Measurements from ENCODE around the gene SGK2.

SGK2 gene

GRCh38 chr20:43548273-43548880, 10.4 kb upstream of the SGK2 start:
- DNase-seq (ENCODE audit: low read depth, low spot score): no peak
- Histone ChIP-seq H3K9me3 (ENCODE audit: low read depth, low read length) (no peaks in the 10 kb centered on the region), H3K27ac (no peak overlapping the region), H3K9ac (ENCODE audit: insufficient read length) (no peak overlapping the region), H3K36me3 (ENCODE audit: insufficient read depth, low read length) (no peaks in the 10 kb centered on the region), H3K4me3 (no peak overlapping the region)
- TF ChIP-seq EZH2 (IDR thresholded peaks at IDR 0.05): no peak

GRCh38 chr20:43549416-43550065, 9.3 kb upstream of the SGK2 start:
- no peak for DNase-seq (ENCODE audit: low read depth, low spot score)
- Histone ChIP-seq H3K9me3 (ENCODE audit: low read depth, low read length) (no peaks in the 10 kb centered on the region), H3K9ac (ENCODE audit: insufficient read length) (no peak overlapping the region), H3K4me3 (no peak overlapping the region), H3K27ac (no peak overlapping the region), H3K36me3 (ENCODE audit: insufficient read depth, low read length) (no peaks in the 10 kb centered on the region)
- TF ChIP-seq FOXP2 (optimal IDR thresholded peaks at IDR 0.05; ENCODE audit: control extremely low read depth, extremely low read length, insufficient read depth): no peak
- no peak for TF ChIP-seq POLR2AphosphoS5 (IDR thresholded peaks at IDR 0.05; ENCODE audit: borderline replicate concordance, low read depth, low read length)
- no peak for TF ChIP-seq EZH2 (IDR thresholded peaks at IDR 0.05)

- Histone ChIP-seq H3K36me3 (ENCODE audit: insufficient read depth, low read length) (no peaks in the 10 kb centered on the region), H3K27ac (no peak overlapping the region), H3K4me3 (no peak overlapping the region), H3K9ac (ENCODE audit: insufficient read length) (no peak overlapping the region), H3K9me3 (ENCODE audit: low read depth, low read length) (no peaks in the 10 kb centered on the region)
- TF ChIP-seq EZH2 (IDR thresholded peaks at IDR 0.05): no peak
- no peak for TF ChIP-seq POLR2AphosphoS5 (IDR thresholded peaks at IDR 0.05; ENCODE audit: borderline replicate concordance, low read depth, low read length)
- no peak for TF ChIP-seq FOXP2 (optimal IDR thresholded peaks at IDR 0.05; ENCODE audit: control extremely low read depth, extremely low read length, insufficient read depth)
- DNase-seq (ENCODE audit: low read depth, low spot score): no peak
Observed at GRCh38 chr20:43550456-43550855, 8.4 kb upstream of the SGK2 start.

GRCh38 chr20:43554369-43554768, 4.5 kb upstream of the SGK2 start:
- DNase-seq (ENCODE audit: low read depth, low spot score): no peak
- Histone ChIP-seq H3K9ac (ENCODE audit: insufficient read length) (no peak overlapping the region), H3K36me3 (ENCODE audit: insufficient read depth, low read length) (no peaks in the 10 kb centered on the region), H3K9me3 (ENCODE audit: low read depth, low read length) (no peaks in the 10 kb centered on the region), H3K27ac (no peak overlapping the region), H3K4me3 (no peak overlapping the region)
- TF ChIP-seq FOXP2 (optimal IDR thresholded peaks at IDR 0.05; ENCODE audit: control extremely low read depth, extremely low read length, insufficient read depth) (no peak), EZH2 (IDR thresholded peaks at IDR 0.05) (no peak), POLR2AphosphoS5 (IDR thresholded peaks at IDR 0.05; ENCODE audit: borderline replicate concordance, low read depth, low read length) (no peak)

GRCh38 chr20:43559147-43559987, 540 bp downstream of the SGK2 start:
- Histone ChIP-seq H3K9ac (ENCODE audit: insufficient read length) (no peak overlapping the region), H3K9me3 (ENCODE audit: low read depth, low read length) (no peaks in the 10 kb centered on the region), H3K27ac (no peak overlapping the region), H3K4me3 (no peak overlapping the region), H3K36me3 (ENCODE audit: insufficient read depth, low read length) (no peaks in the 10 kb centered on the region)
- DNase-seq (ENCODE audit: low read depth, low spot score): no peak
- TF ChIP-seq POLR2AphosphoS5 (IDR thresholded peaks at IDR 0.05; ENCODE audit: borderline replicate concordance, low read depth, low read length) (no peak), FOXP2 (optimal IDR thresholded peaks at IDR 0.05; ENCODE audit: control extremely low read depth, extremely low read length, insufficient read depth) (no peak), EZH2 (IDR thresholded peaks at IDR 0.05) (no peak)

- H3K36me3 ChIP-seq (ENCODE audit: insufficient read depth, low read length): no peaks in the 10 kb centered on the region
- no peak for DNase-seq (ENCODE audit: low read depth, low spot score)
- TF ChIP-seq POLR2AphosphoS5 (IDR thresholded peaks at IDR 0.05; ENCODE audit: borderline replicate concordance, low read depth, low read length) (no peak), EZH2 (IDR thresholded peaks at IDR 0.05) (no peak), FOXP2 (optimal IDR thresholded peaks at IDR 0.05; ENCODE audit: control extremely low read depth, extremely low read length, insufficient read depth) (no peak)
- no peak overlapping the region for H3K27ac ChIP-seq
- no peak overlapping the region for H3K9ac ChIP-seq (ENCODE audit: insufficient read length)
- no peaks in the 10 kb centered on the region for H3K9me3 ChIP-seq (ENCODE audit: low read depth, low read length)
- no peak overlapping the region for H3K4me3 ChIP-seq
Observed at GRCh38 chr20:43560974-43561373, 2.1 kb downstream of the SGK2 start.

- TF ChIP-seq FOXP2 (optimal IDR thresholded peaks at IDR 0.05; ENCODE audit: control extremely low read depth, extremely low read length, insufficient read depth) (no peak), POLR2AphosphoS5 (IDR thresholded peaks at IDR 0.05; ENCODE audit: borderline replicate concordance, low read depth, low read length) (no peak), EZH2 (IDR thresholded peaks at IDR 0.05) (no peak)
- no peaks in the 10 kb centered on the region for H3K9me3 ChIP-seq (ENCODE audit: low read depth, low read length)
- H3K9ac ChIP-seq (ENCODE audit: insufficient read length): no peak overlapping the region
- DNase-seq (ENCODE audit: low read depth, low spot score): no peak
- no peak overlapping the region for H3K4me3 ChIP-seq
- no peaks in the 10 kb centered on the region for H3K36me3 ChIP-seq (ENCODE audit: insufficient read depth, low read length)
- H3K27ac ChIP-seq: no peak overlapping the region
Observed at GRCh38 chr20:43563429-43563828, 4.6 kb downstream of the SGK2 start.

- no peak for DNase-seq (ENCODE audit: low read depth, low spot score)
- no peaks in the 10 kb centered on the region for H3K9me3 ChIP-seq (ENCODE audit: low read depth, low read length)
- H3K9ac ChIP-seq (ENCODE audit: insufficient read length): no peak overlapping the region
- no peak overlapping the region for H3K4me3 ChIP-seq
- TF ChIP-seq POLR2AphosphoS5 (IDR thresholded peaks at IDR 0.05; ENCODE audit: borderline replicate concordance, low read depth, low read length) (no peak), FOXP2 (optimal IDR thresholded peaks at IDR 0.05; ENCODE audit: control extremely low read depth, extremely low read length, insufficient read depth) (no peak), EZH2 (IDR thresholded peaks at IDR 0.05) (no peak)
- H3K27ac ChIP-seq: no peak overlapping the region
- H3K36me3 ChIP-seq (ENCODE audit: insufficient read depth, low read length): no peaks in the 10 kb centered on the region
Observed at GRCh38 chr20:43563991-43564390, 5.2 kb downstream of the SGK2 start.
